HG02840 (cell line): ENCODE results near the gene NUTF2.
"Not testable (repeated sequence)": the region's sequence is repeated elsewhere in the genome, so short reads cannot be mapped to it uniquely, and the experiment has no call there.

Experiments used
- ATAC-seq: cut with Tn5 transposase; IDR thresholded peaks from one replicate; pipeline ENCODE4 v1.9.1; 2021; ENCODE audit warnings: mild to moderate bottlenecking, moderate library complexity, moderate number of reproducible peaks; ENCODE audit not compliant: unreplicated experiment, low FRiP score

Gene NUTF2

DNA sequence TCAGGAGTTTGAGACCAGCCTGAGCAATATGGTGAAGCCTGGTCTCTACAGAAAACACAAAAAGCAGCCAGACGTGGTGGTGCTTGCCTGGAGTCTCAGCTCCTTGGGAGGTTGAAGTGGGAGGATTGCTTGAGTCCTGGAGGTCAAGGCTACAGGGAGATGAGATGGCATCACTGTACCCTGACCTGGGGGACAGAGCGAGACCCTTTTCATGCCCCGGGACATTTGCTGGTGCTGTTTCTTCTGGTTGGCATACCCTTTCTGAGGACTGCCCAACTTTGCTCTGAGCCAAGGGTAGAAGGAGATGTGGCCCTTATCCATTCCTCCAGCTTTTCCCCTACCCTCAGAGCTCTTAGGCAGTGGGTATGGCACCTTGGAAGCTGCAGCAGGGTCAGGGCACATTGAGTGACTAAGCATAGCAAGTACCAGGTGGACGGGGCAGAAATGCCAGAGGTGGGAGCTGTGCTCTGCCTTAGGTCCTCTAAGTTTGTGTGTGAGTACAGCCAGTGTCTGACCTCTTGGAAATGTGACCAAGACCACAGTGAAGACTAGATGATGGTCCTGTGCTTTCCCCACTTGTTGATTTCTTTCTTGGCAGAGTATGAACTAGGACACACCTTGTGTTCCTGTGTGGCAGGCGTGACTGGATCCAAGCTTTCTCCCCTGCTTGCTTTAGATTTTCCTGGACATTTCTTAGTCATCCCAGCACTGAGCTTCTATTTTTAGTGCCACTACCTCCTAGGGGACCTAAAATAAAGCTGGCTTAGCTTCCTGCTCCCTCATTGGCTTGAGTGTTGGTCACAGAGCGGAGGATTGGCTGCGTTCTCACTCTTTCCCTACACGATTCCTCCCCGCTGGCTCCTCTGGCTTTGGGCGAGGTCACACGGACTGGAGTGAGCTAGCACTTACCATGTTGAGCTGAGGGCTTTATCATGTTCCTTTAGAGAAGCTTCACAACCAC is 16.2 kb downstream of the NUTF2 start:
- ATAC-seq: no peak

DNA sequence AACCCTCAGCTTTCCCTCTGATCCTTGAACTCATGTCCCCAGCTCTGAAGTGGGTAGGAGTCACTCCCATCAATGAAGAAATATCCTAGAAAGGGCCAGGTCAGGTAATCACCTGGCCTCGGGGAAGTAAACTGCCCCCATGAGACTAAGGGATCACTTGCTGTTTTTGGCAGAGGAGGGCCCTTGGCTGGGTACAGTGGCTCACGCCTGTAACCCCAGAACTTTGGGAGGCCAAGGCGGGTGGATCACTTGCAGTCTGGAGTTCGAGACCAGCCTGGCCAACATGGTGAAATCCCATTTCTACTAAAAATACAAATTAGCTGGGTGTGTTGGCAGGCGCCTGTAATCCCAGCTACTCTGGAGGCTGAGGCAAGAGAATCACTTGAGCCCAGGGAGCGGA is 17.3 kb downstream of the NUTF2 start:
- ATAC-seq: not testable (repeated sequence)

GRCh38 chr16:67864594-67864993 is 17.9 kb downstream of the NUTF2 start:
- ATAC-seq: no peak

DNA sequence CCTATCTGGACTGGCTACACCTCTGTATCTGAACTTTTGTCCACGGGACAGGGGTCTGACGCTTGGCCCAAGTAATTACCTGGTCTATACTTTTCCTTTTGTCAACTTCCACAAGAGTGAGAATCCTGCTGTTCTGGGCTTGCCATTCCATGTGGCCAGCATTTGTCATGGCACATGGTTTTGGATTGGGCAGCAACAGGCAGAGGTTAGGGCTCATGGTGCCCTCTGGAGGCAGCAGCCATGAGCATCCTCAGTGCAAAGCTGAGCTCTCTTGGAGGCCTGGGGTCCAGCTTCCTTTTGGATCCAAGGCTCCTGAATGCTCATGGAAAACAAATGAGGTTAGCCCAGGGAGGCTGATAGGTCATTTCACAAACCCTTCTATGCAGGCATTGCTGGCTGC is 18.6 kb downstream of the NUTF2 start:
- no peak for ATAC-seq

- ATAC-seq: no peak
Observed at GRCh38 chr16:67868290-67868689, 21.6 kb downstream of the NUTF2 start.

GRCh38 chr16:67869653-67870052 is 22.9 kb downstream of the NUTF2 start:
- no peak for ATAC-seq

GRCh38 chr16:67871256-67871655 is 24.5 kb downstream of the NUTF2 start:
- no peak for ATAC-seq

DNA sequence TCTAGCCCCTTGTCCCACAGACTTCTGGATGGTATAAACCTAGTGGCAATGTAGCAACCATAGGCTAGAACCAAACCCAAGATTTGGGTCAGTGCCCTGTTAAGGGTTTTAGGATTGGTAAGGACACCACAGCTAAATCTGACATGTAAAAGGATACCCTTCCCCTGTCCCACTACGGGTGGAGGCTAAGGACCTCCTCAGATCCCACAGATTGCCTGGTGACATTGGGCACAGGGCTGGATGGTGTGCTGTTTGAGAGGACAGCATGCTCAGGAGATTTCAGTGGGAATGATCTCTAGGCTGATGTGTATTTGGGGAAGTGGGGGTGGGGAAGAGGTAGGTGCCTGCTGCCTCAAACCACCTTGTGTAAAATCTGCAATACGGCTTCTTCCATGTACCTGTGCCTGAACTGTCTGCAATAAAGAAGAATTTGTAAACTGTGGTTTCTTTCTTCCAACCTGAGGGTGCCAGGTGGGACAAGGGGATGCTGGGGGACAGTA is 25.4 kb downstream of the NUTF2 start:
- no peak for ATAC-seq

DNA sequence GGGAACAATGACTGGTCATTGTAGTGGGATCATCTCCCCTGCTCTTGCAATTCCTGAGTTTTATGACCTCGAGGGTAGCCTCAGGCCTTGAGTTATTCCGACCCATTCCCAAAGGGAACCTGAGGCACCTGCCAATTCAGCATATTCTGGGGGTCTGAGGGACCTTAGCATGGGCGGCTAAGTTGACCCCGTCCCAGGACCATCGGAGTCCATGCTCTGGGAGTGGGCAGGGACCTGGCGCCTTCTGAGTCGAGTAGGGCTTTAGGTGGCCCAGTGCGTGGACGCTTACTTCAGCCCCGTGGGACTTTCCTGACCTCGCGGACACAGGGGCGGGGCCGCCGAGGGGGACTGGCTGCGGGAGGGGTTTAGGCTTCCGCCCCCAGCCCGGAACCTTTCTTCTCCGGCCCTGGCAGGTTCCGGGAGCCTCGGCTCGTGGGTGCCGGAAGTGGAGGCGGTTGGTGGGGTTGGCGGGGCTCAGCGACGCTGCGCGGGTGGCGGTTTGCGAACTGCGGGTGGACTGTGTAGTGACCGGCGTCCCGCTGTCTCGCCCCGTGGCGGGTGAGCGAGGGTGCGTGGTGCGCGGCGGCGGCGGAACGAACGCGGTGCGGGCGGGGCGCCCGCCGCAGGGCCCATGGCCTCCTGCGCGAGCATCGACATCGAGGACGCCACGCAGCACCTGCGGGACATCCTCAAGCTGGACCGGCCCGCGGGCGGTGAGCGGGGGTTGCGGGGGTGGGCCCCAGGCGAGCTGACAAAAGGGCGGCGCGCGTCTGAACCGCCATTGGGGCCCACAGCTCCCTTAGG is 26.1 kb downstream of the NUTF2 start, which contains the start of gene EDC4:
Gene EDC4 (plus strand): TSS at position 422 of the 804 bp plus-strand sequence. CDS start 210 bp downstream, at position 632.
- ATAC-seq: peak; percentile 67

- peak; percentile 7 for ATAC-seq
Observed at GRCh38 chr16:67873435-67874370, 27.0 kb downstream of the NUTF2 start.

- no peak for ATAC-seq
Observed at GRCh38 chr16:67874372-67874771, 27.6 kb downstream of the NUTF2 start.

DNA sequence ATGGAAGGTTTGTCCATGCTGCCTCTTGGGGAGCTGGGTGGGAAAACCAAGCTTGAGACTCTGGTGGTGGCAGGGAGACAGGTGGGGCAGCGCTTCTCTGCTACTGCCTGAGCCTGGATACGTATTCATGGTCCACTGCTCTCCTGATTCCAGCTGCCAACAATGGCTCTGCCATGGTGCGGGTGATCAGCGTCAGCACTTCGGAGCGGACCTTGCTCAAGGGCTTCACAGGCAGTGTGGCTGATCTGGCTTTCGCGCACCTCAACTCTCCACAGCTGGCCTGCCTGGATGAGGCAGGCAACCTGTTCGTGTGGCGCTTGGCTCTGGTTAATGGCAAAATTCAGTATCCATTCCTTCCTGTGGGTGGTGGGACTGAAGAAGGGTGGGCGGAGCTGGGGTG is 30.3 kb downstream of the NUTF2 start:
- no peak for ATAC-seq

DNA sequence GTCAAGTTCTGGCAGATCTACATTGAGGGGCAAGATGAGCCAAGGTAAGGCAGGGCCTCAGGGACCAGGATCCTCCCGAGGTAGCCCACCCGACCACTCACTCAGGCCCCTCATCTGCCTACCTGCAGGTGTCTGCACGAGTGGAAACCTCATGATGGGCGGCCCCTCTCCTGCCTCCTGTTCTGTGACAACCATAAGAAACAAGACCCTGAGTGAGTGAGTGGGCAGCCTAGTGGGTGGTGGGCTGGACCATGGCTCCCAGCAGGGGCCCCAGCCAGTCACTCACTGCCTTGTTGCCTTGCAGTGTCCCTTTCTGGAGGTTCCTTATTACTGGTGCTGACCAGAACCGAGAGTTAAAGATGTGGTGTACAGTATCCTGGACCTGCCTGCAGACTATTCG is 31.5 kb downstream of the NUTF2 start:
- no peak for ATAC-seq

GRCh38 chr16:67878846-67879245 is 32.1 kb downstream of the NUTF2 start:
- no peak for ATAC-seq

- no peak for ATAC-seq
Observed at GRCh38 chr16:67879462-67879861, 32.7 kb downstream of the NUTF2 start.

DNA sequence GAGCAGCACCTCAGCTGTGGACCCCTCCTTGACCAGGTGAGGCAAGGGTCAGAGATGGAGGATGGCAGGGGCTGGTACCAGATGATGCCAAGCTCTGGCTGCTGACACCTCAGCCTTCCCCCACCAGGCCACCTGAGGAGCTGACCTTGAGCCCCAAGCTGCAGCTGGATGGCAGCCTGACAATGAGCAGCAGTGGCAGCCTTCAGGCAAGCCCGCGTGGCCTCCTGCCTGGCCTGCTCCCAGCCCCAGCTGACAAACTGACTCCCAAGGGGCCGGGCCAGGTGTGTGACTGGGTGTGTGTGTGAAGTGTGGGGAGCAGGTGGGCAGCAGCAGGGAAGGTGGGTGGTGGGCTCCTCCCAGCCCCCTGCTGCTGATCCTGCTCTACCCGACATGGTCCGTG is 33.2 kb downstream of the NUTF2 start:
- ATAC-seq: no peak

DNA sequence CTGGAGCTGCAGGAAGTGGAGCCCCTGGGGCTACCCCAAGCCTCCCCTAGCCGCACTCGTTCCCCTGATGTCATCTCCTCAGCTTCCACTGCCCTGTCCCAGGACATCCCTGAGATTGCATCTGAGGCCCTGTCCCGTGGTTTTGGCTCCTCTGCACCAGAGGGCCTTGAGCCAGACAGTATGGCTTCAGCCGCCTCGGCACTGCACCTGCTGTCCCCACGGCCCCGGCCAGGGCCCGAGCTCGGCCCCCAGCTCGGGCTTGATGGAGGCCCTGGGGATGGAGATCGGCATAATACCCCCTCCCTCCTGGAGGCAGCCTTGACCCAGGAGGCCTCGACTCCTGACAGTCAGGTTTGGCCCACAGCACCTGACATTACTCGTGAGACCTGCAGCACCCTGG is 33.9 kb downstream of the NUTF2 start:
- no peak for ATAC-seq

GRCh38 chr16:67881621-67882161 is 35.0 kb downstream of the NUTF2 start:
- ATAC-seq: no peak

- no peak for ATAC-seq
Observed at GRCh38 chr16:67882374-67883145, 35.8 kb downstream of the NUTF2 start.
